ENCODE results near the gene PLA1A. TPM values are rescaled to one million over a fixed set of nuclear protein-coding genes. Genes with fewer than 3 reads are reported as not detected.

Gene PLA1A
- total and polyA plus RNA-seq, 2 donors (not counting 1 experiment from before 2014, with no cell fraction given), result 0.27 to 0.28 TPM

- intact Hi-C loops (cut with micrococcal nuclease), result no loop called here
- no peak for DNase-seq
- Histone ChIP-seq H3K79me2 (ENCODE audit: control insufficient read depth, insufficient read depth, low read length) (no peaks in the 10 kb centered on the region), H3K36me3 (replicated peaks in 1 of 2; ENCODE audit: control extremely low read depth in 1 of 2, control insufficient read depth in 1 of 2, extremely low read depth in 1 of 2, insufficient read depth in 2 of 2, low read length in 1 of 2) (no peaks in the 10 kb centered on the region), H3K27ac (ENCODE audit: low read length in 2 of 2) (no peak overlapping the region), H3K9ac (ENCODE audit: low read length) (no peak overlapping the region), H3K27me3 (replicated peaks in 1 of 4; ENCODE audit: control extremely low read depth in 1 of 4, control insufficient read depth in 3 of 4, insufficient read depth in 4 of 4, low read length in 3 of 4) (no peaks in the 10 kb centered on the region), H3K4me1 (ENCODE audit: control insufficient read depth in 2 of 2, insufficient read depth in 2 of 2, low read length in 2 of 2) (peaks cover 0 to 4% of the 10 kb centered on the region in 2 donors), H4K20me1 (ENCODE audit: control insufficient read depth, insufficient read depth, low read length, poor library complexity, severe bottlenecking) (no peaks in the 10 kb centered on the region), H3K9me3 (ENCODE audit: control extremely low read depth in 1 of 3, control insufficient read depth in 2 of 3, insufficient read depth in 1 of 3, low read length in 2 of 3) (no peaks in the 10 kb centered on the region), H3K4me3 (ENCODE audit: control extremely low read depth in 1 of 5, extremely low read depth in 1 of 5, insufficient read depth in 1 of 5, low read depth in 2 of 5, low read length in 4 of 5) (no peak overlapping the region), H3K4me2 (replicated peaks; ENCODE audit: low read depth, low read length, poor library complexity, severe bottlenecking) (no peak overlapping the region), H2AFZ (ENCODE audit: insufficient read depth, low read depth, low read length, poor library complexity, severe bottlenecking) (no peak overlapping the region)
- peaks cover 22% of the 10 kb centered on the region for H3K4me1 Mint-ChIP-seq
- no peaks in the 10 kb centered on the region for H3K9me3 Mint-ChIP-seq (ENCODE audit: insufficient read depth)
- no peaks in the 10 kb centered on the region for H3K27me3 Mint-ChIP-seq
- no CpG with 5 or more reads among the region's 1 CpG for WGBS (ENCODE audit: insufficient coverage)
- ChIA-PET CTCF (no interaction called here), POLR2A (no interaction called here)
- no peak for ATAC-seq (ENCODE audit: low read depth)
- H3K4me3 Mint-ChIP-seq, result no peak overlapping the region
- no peak overlapping the region for H3K27ac Mint-ChIP-seq
- TF ChIP-seq CTCF (IDR thresholded peaks at IDR 0.05) (no peak), EZH2 (IDR thresholded peaks at IDR 0.05; ENCODE audit: borderline replicate concordance, insufficient read depth, low read depth, low read length, poor library complexity, severe bottlenecking) (no peak)
Measured at GRCh38 chr3:119602676-119603075, 5.0 kb downstream of the PLA1A start.

- H3K9me3 ChIP-seq (ENCODE audit: control extremely low read depth in 1 of 3, control insufficient read depth in 2 of 3, insufficient read depth in 1 of 3, low read length in 2 of 3), result no peaks in the 10 kb centered on the region
- no peak overlapping the region for H3K4me3 Mint-ChIP-seq
- POLR2A ChIA-PET, result no interaction called here
- no peak overlapping the region for H3K4me3 ChIP-seq (ENCODE audit: control extremely low read depth in 1 of 5, extremely low read depth in 1 of 5, insufficient read depth in 1 of 5, low read depth in 2 of 5, low read length in 4 of 5)
- H3K4me1 Mint-ChIP-seq, result peaks cover 8% of the 10 kb centered on the region
- H3K27ac Mint-ChIP-seq, result no peak overlapping the region
- DNase-seq (no peak), ATAC-seq (ENCODE audit: low read depth) (no peak)
- no peak overlapping the region for H3K27ac ChIP-seq (ENCODE audit: low read length in 2 of 2)
- H3K27me3 ChIP-seq (replicated peaks in 1 of 4; ENCODE audit: control extremely low read depth in 1 of 4, control insufficient read depth in 3 of 4, insufficient read depth in 4 of 4, low read length in 3 of 4), result no peaks in the 10 kb centered on the region
- CTCF ChIA-PET, result no interaction called here
- WGBS (ENCODE audit: insufficient coverage), result 100% methylated on average over 1 of the region's 1 CpG
- H3K9ac ChIP-seq (ENCODE audit: low read length), result no peak overlapping the region
- H3K4me2 ChIP-seq (replicated peaks; ENCODE audit: low read depth, low read length, poor library complexity, severe bottlenecking), result no peak overlapping the region
- peaks cover 0 to 4% of the 10 kb centered on the region in 2 donors for H3K4me1 ChIP-seq (ENCODE audit: control insufficient read depth in 2 of 2, insufficient read depth in 2 of 2, low read length in 2 of 2)
- TF ChIP-seq CTCF (IDR thresholded peaks at IDR 0.05) (no peak), EZH2 (IDR thresholded peaks at IDR 0.05; ENCODE audit: borderline replicate concordance, insufficient read depth, low read depth, low read length, poor library complexity, severe bottlenecking) (no peak)
- H4K20me1 ChIP-seq (ENCODE audit: control insufficient read depth, insufficient read depth, low read length, poor library complexity, severe bottlenecking), result no peaks in the 10 kb centered on the region
- no peaks in the 10 kb centered on the region for H3K27me3 Mint-ChIP-seq
- no peaks in the 10 kb centered on the region for H3K36me3 ChIP-seq (replicated peaks in 1 of 2; ENCODE audit: control extremely low read depth in 1 of 2, control insufficient read depth in 1 of 2, extremely low read depth in 1 of 2, insufficient read depth in 2 of 2, low read length in 1 of 2)
- intact Hi-C loops (cut with micrococcal nuclease), result no loop called here
- H2AFZ ChIP-seq (ENCODE audit: insufficient read depth, low read depth, low read length, poor library complexity, severe bottlenecking), result no peak overlapping the region
- no peaks in the 10 kb centered on the region for H3K79me2 ChIP-seq (ENCODE audit: control insufficient read depth, insufficient read depth, low read length)
- H3K9me3 Mint-ChIP-seq (ENCODE audit: insufficient read depth), result no peaks in the 10 kb centered on the region
Measured at GRCh38 chr3:119604878-119605277, 7.2 kb downstream of the PLA1A start.
